GM18951 (cell line): ENCODE measurements around the gene TCOF1.

Source experiments
- POLR2A ChIP-seq: IDR thresholded peaks from 4 replicates; pipeline ENCODE4 v1.6.1; 2011; ENCODE audit warnings: mild to moderate bottlenecking; ENCODE audit not compliant: insufficient read length, insufficient read depth; ENCODE audit errors: extremely low read depth
- in situ Hi-C: fragments of 300-500 bp; cut with MboI; formaldehyde crosslinking; loops from one replicate; pipeline ENCODE4 v1.12.0; 2022; ENCODE audit warnings: low sequenced_read_pairs, mixed read lengths, inconsistent platforms; ENCODE audit not compliant: unreplicated experiment

TCOF1 gene

DNA sequence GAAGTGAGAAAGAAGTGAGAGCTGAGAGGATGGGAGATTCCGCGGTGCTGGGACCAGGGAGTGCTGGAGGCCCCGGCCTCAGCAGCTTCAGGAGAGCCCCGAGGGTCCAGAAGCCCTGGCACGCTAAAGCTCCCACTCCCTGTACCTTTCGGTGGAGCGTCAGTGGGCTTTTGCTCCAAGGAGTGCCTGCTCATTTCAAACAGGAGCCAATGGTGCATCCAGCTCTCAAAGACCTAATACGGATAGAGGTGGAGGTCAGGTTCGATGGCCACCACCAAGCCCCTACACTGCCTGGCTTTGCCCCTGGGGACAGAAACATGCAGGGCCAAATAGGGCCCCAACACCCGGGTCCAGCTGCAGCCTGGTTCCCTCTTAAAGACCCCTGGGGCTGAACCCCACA, 47.0 kb downstream of the TCOF1 start:
- in situ Hi-C loops = no loop called here

DNA sequence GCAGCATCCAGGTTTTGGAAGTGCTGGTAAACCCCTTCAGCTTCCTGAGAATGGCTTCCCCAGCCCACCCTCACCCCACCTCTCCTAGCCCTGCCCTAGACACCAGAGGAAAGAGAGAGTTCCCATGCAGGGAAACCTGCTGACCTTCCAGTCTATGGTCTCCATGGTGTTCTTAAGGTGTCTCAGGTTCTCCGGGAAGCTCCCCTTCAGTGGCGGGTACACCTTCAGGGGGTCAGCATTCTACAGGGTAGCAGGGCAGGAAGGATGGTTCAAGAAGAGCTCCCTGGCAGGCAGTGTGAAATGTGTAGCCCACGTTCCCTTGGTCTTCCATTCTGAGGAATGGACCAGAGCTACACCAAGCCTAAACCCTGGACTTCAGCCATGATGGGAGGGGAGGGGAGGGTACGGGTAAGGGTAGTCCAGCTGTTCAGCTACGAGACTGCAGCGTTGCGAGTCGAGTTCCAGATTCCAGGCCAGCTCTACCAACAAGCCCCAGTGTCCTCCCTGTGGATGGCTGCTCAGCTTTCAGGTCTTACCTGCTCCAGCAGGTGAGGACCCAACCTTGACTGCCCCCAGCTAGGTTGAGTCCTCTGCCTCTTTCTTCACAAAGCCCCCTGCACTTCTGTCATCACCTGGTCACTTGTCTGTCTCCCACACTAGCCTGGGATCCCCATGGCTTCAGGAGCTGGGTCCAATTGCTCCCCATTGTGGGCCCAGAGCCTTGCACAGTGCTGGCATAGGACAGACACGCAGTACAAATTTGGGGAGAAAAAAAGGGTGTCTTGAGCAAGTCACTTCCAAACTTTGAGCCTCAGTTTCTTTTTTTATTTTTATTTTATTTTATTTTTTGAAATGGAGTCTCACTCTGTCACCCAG, 47.7 kb downstream of the TCOF1 start:
- in situ Hi-C loops = no loop called here
- peak; percentile 54 for TF ChIP-seq POLR2A

More for the DNA sequence above, 47.0 kb downstream of the TCOF1 start:
- peak; percentile 49 for TF ChIP-seq POLR2A

DNA sequence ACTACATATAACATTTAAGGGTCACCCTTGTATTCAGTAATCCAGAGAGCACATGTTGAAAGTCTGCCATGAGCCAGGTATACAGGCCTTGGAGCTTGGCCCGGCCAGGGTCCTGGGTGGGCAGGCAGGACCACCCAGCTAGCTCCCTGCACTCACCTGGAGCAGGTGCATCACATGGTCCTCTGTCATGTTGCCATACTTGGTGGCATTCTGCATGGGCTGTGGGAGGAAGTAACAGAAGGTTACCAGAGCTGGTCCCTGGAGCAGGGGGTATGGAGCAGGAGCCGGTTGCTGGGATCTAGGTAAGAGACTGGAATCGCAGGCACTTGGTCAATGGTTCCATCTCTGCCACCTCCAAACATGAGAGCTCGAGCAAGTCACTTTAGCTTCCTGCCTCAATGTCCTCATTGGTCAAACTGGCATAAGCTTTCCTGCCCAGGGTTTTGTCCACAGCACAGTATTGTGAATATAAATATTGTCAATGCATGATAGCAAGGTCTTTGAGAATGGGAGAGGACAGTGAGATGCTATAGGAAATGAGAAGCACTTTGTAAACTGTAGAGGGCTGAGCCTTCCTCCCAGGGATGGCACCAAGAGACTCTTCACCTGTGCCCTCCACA, 48.7 kb downstream of the TCOF1 start:
- no peak for TF ChIP-seq POLR2A
- in situ Hi-C loops = no loop called here

DNA sequence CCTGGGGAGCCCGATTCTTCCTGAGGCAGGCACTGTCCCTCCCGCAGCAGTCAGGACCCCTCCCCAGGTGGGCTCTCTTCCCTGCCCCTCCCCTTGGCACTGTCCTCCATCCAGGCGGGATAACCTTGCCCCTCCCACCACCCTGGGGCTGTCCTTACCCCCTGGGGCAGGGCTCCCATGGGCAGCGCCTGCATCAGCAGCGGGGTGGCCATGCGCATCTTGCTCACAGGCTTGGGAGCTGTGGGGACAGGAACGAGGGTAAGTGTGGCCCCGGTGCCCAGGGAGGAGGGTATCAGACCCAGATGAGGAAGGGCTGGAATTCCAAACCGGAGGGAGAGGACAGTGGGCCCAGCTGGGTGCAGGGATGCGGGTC, 49.2 kb downstream of the TCOF1 start:
- in situ Hi-C loops = no loop called here
- TF ChIP-seq POLR2A = no peak

DNA sequence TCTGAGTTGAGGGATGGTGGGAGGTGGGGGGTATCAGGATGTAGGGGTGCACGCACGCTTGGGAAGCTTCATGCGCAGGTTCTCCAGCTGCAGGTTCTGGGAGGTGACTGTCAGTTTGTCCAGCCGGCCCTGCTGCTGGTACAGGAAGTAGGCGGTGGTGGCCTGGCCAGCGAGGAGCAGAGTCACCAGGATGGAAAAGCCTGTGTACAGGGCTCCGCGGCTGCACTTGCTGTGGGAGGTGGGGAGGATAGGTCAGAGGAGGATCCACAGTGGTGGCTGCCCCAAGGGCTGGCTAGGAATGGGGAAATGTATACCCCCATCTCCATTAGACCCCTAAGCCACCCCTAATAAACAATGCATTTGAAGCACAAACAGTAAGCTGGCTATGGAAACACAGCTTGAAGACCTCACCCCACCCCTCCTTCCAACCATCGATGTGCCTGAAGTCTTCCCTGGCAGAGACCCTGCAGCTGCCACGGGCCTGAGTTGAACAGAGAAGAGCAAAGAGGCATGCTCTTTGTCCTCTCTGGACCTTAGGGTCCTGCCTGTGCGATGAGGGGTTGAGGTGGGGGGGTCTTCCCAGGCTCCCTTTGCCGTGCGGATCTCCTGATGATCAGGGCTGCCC, 49.7 kb downstream of the TCOF1 start:
- in situ Hi-C loops = no loop called here
- TF ChIP-seq POLR2A = peak; percentile 66

DNA sequence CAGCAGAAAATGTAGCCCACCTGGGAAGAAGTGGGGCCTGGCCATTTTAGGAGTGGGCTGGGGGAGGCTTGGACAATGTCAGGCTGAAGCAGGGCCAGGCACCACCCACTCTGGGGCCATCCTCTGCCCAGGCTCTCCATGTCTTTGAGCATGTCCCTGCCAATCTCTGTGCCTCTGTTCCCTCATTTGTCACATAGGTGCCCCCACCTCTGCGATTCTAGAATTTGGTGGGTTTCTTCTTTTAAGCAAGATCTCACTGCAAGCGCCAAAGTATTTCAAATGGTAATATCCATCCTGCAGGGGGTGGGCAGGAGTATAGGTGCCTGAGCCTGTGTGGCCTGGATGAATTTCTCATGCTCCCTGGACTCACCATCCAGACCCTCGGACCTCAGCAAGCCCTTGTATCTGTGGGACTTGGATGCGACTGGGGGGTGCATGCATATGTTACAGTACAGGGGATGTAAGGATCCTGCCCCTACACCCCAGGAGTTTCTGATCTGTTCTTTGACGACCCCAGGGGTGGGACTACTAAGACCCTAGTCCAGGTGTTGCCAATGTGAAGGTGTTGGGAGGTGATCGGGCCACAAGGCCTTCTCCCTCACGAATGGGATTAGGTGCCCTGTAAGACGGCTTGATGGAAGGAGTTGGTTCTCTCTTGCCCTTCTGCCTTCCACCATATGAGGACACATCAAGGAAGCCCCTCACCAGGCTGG, 50.9 kb downstream of the TCOF1 start:
- peak; percentile 41 for TF ChIP-seq POLR2A
- in situ Hi-C loops = no loop called here

DNA sequence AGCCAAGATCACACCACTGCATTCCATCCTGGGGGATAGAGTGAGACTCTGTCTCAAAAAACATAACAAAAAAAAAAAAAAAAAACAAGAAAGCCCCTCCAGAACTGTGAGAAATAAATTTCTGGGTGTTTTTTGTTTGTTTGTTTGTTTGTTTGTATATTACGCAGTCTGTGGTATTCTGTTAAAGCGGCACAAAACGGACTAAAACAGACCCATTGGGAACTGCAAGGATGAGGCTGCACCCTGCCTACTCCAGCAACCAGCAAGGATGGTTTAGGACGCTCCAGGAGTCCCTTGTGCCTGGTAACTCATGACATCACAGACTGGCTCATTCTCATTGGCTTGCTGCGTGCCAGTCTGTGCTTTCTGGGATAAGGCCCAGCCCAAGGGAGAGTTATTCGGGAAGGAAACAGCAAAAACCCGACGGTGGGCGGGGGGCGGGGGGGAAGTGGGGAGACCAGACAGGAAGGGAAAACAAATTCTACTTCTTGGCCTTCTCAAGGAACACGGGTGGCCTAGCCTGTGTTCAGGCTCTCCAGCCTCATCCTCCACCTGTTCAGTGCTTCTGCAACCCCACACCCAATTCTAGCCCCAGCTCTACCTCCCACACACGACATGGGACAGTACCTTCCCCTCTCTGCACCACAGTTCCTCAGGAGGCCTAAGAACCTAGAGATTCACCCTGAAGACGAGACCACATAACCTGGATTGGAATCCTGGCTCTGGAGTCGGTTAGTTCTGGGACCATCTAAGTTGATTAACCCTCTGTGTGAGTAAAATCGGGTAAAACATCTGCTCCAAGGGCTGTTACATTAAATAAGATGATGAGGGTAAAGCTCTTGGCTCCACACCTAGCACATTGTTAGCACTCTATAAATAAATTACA, 52.4 kb downstream of the TCOF1 start:
- in situ Hi-C loops = no loop called here
- TF ChIP-seq POLR2A = peak; percentile 57

DNA sequence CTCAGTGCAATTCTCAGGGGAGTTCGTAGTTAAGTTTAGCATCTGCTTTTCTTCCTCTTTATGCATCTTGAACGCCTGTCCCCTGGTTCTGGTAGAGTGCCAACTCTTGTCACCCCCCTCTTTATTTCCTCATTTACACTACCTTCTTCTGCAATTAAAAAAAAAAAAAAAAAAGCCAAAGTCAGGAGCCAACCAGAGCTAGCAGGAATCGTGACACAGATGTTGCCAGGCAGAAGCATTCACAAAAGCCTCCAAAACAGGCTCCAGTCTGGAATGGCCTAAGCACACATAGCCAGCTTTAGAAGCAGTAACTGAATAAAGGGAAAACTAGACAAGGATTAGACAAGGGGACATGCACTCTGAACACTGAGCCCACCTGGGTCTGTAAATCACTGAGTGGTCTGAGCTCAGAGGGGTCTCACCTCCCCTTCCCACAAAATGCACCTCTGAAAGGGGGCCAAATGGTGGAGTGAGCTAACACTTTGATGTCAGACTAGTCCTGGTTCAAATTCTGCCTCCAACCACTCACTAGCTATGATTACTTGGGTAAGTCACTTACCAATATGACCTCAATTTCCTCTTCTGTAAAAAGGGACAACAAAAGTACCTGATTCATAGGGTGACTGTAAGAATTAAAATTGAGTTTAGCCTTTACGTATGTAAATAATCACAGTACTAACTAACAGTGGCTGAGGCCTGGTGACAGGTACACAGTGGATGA, 53.2 kb downstream of the TCOF1 start:
- in situ Hi-C loops = no loop called here
- TF ChIP-seq POLR2A = peak; percentile 55

DNA sequence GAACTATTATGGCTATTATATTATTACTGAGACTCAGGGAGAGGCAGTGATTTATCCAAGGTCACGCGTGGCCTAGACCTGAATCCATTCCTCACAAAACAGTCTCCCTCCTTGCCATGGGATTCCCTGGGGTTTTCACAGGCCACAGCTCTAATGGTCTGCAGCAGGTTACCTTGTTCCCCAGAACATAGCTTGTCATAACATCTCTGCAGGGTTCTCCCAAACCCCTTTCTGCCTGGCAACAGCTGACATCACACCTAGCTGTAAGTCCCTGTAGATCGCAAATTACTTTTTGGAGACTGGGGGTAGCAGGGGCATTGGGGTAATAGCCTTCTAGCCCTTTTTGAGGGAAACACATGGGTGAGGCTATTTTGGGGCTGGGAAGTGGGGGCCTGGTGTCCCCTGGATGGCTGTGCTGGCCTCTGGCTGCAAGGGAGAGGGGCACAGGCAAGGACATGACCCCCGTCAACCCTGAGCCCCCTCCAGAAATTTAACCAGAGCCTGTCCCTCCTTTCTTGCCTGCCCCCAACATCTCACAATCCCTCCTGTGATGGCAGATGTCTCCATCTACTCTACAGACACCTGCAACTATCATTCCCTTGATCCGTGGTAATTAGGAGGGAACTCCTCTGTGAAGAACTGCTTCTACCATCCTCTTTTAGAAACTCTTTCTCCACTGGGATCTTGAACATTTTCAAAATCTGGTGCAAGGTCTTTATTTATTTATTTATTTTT, 53.9 kb downstream of the TCOF1 start:
- TF ChIP-seq POLR2A = no peak
- in situ Hi-C loops = no loop called here

DNA sequence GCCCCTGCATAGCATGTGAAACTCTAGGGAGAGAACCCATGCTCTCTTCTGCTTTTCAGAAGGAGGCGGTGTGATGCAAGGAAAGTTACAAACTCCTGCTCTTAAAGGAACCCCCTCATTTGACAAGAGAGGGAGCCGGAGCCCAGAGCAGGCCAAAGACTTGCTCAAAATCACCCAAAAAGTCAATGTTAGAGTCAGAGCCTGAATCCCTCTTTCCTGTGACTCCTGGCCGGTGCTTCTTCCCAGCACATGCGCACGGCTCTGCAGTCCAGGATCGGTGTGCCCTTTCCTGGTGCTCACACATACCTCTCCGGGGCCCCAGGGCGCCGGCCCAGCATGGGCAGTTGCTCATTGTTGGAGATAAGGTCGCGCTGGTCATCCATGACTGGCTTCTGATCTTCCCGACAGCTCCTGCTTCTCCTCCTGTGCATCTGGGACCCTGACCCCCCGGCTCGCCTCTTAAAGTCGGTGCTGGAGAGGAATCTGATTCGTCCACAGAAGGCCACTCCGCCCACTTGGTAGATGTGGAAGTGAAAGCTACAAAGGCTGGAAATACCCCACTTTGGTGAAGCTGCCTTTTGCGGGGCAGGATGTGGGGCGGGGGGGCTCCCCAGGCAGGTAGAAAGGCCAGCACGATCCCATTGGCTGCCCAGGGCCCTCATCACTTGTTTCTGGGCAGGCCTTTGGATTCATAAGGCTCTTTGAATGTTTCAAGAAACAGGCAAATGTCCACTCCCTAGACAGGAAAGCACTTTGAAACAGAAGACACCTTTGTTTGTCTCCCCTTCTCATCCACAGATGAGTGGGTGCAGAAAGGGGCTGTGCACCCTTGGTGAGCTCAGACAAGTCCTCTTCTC, 55.0 kb downstream of the TCOF1 start, which contains the start of gene CD74:
CD74 (minus strand) TSS at position 592 of the 857 bp plus-strand sequence; CDS start at position 431, 161 bp downstream.
- TF ChIP-seq POLR2A = peak; percentile 100
- in situ Hi-C loops = no loop called here
